ENCODE measurements around the gene GADL1. TPM values are rescaled to one million over a fixed set of nuclear protein-coding genes. Genes with fewer than 3 reads are reported as not detected.
A peak's percentile ranks its signal among the peaks of the same experiment; 100 is the strongest.

GADL1 gene
- total RNA-seq, 4 donors from 2014 or later, result 0.46 TPM; not detected in 3

- TF ChIP-seq CTCF (IDR thresholded peaks at IDR 0.05), result no peak
- ATAC-seq (ENCODE audit: low FRiP score) (no peak), DNase-seq (ENCODE audit: low spot score) (no peak)
Observed at GRCh38 chr3:30695302-30696061, 199.0 kb downstream of the GADL1 start.

DNA sequence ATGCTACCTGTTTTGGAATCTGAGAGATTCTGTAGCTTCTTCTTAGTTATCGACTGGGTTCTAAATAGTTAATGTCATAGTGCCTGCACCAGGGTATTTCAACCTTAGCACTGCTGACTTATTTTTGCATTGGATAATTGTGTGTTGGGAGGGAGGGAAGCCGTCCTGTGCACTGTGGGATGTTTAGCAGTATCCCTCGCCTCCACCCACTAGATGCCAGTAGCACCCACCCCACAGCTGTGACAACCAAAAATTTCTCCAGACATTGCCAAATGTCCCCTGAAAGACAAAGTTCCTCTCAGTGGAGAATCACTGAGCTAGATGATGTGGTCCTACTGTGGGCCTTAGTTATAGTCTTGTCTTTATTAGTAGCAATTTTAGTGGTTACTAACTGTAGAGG lies 199.8 kb downstream of the GADL1 start:
- no peak for ATAC-seq (ENCODE audit: low FRiP score)
- no peak for DNase-seq (ENCODE audit: low spot score)
- TF ChIP-seq CTCF (IDR thresholded peaks at IDR 0.05), result no peak

DNA sequence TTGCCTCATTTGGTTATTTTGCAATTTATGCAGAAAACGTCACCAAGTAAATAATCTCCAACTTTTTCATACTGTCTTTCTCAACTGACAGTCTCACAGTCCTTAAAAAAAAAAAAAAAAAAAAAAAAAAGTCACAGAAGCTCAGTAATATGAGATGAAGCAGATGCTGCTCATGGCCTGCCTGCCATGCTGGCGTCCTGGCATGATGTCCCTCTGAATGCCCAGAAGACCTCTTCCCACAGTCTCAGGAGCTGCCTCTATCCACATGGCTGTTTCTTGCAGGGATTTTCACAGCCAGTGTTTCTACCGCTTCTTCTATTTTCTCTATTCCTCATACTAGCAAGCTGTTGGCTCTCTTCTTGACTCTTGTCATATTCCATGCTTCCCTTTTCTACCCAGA lies 200.3 kb downstream of the GADL1 start:
- ATAC-seq (ENCODE audit: low FRiP score) (no peak), DNase-seq (ENCODE audit: low spot score) (no peak)
- no peak for TF ChIP-seq CTCF (IDR thresholded peaks at IDR 0.05)

GRCh38 chr3:30693470-30694120 lies 200.9 kb downstream of the GADL1 start:
- no peak for DNase-seq (ENCODE audit: low spot score)
- peak in 1 of 3 donors; percentile 52 for TF ChIP-seq CTCF (IDR thresholded peaks at IDR 0.05)
- ATAC-seq (ENCODE audit: low FRiP score), result peak; percentile 61

DNA sequence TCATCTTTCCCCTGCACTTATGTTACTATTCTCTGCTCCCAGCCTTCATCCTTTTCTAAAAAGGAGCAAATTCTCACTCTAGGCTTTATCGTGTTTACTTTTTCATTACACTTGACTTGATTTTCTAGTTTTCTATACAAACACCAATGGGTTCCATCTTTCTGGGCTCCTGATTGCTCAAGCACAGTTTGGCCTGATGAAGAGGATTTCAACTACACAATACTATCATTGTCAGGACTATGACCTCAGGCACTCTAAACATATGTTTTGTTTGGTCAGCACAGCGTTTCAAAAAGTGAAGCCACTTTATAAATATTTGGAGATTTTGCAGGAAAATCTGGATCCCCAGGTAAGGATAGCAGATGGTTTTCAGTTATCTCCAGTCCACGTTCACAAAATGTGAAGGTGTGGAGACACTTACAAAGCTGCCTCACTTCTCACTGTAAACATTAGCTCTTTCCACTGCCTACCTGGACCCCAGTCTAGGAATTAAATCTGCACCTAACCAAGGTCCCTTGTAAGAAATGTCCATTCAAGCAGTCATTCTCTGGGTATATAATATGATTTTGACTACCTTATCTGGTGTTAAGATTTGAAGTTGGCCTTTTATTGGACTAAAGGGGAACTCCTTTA lies 201.8 kb downstream of the GADL1 start:
- ATAC-seq (ENCODE audit: low FRiP score), result no peak
- no peak for TF ChIP-seq CTCF (IDR thresholded peaks at IDR 0.05)
- no peak for DNase-seq (ENCODE audit: low spot score)

DNA sequence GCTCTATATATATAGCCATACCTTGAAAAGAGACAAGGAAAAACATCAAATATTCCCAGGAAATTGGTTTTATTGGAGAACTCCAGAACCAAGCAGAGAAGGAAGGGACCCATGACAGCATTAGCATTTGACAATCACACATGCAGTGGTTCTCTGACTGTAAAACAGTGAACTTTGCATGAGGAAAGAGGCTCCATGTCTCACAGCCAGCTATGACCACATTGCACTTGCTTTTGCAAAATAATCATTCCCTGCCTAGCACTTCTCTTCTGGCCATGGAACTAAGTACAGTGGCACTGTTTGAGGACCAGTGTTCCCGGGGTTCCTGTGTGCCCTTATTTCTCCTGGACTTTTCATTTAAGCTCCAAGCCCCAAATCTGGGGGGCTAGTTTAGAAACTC lies 202.5 kb downstream of the GADL1 start:
- DNase-seq (ENCODE audit: low spot score), result no peak
- no peak for ATAC-seq (ENCODE audit: low FRiP score)
- TF ChIP-seq CTCF (IDR thresholded peaks at IDR 0.05), result no peak
